WTC11 (cell line): ENCODE data around the gene MR1. TPM values are rescaled to one million over a fixed set of nuclear protein-coding genes. Genes with fewer than 3 reads are reported as not detected.

Experiments
- ATAC-seq: fragments of 200-7000 bp; cut with Tn5 transposase; 2 replicates; pipeline ENCODE4 v1.10.0; 2021; ENCODE audit warnings: mild to moderate bottlenecking, moderate library complexity
- CTCF ChIA-PET: fragments of 300-600 bp; sonication (Branson Sonifier 250); formaldehyde crosslinking; loops from one replicate; lab custom pipeline; 2021; ENCODE audit warnings: antibody characterized with exemption; lab: Charles Lee
- POLR2A ChIA-PET: fragments of 350-600 bp; sonication (Branson Sonifier 250); formaldehyde crosslinking; loops from one replicate; lab custom pipeline; 2021; ENCODE audit warnings: antibody characterized with exemption; lab: Charles Lee
- DNase-seq: peaks from one replicate; pipeline ENCODE4 v3.0.0; 2021; ENCODE audit warnings: low spot score
- H3K27ac Mint-ChIP-seq: 2 replicates; pipeline ENCODE4 v1.8.0; 2021; ENCODE audit warnings: mixed read lengths
- H3K27me3 Mint-ChIP-seq: 2 replicates; pipeline ENCODE4 v1.8.0; 2021; ENCODE audit warnings: low read depth, mild to moderate bottlenecking, moderate library complexity, mixed read lengths
- H3K36me3 Mint-ChIP-seq: 2 replicates; pipeline ENCODE4 v1.8.0; 2021; ENCODE audit warnings: mixed read lengths
- H3K4me1 Mint-ChIP-seq: 2 replicates; pipeline ENCODE4 v1.8.0; 2022; ENCODE audit warnings: mixed read lengths
- H3K4me3 Mint-ChIP-seq: 2 replicates; pipeline ENCODE4 v1.8.0; 2021; ENCODE audit warnings: mild to moderate bottlenecking, moderate library complexity, mixed read lengths
- H3K9me3 Mint-ChIP-seq: 2 replicates; pipeline ENCODE4 v1.8.0; 2021; ENCODE audit warnings: mixed read lengths
- ATF2 ChIP-seq: sonication (generic); formaldehyde crosslinking; IDR thresholded peaks from 2 replicates; pipeline ENCODE4 v1.8.1; 2022; ENCODE audit warnings: low read depth, missing genetic modification reagents, borderline replicate concordance
- CREM ChIP-seq: sonication (generic); formaldehyde crosslinking; IDR thresholded peaks from 2 replicates; pipeline ENCODE4 v1.8.1; 2022; ENCODE audit warnings: mild to moderate bottlenecking, missing genetic modification reagents, moderate library complexity
- E2F4 ChIP-seq: sonication (generic); formaldehyde crosslinking; IDR thresholded peaks from 2 replicates; pipeline ENCODE4 v1.8.1; 2022; ENCODE audit warnings: low read depth, mild to moderate bottlenecking, moderate library complexity, missing genetic modification reagents, borderline replicate concordance
- ELF4 ChIP-seq: sonication (generic); formaldehyde crosslinking; IDR thresholded peaks from 2 replicates; pipeline ENCODE4 v1.8.1; 2022; ENCODE audit warnings: low read depth, mild to moderate bottlenecking, moderate library complexity, missing genetic modification reagents
- ERG ChIP-seq: fragments of 250-450 bp; sonication (Bioruptor Pico); IDR thresholded peaks from 2 replicates; pipeline ENCODE4 v1.8.0; 2021; ENCODE audit warnings: mild to moderate bottlenecking
- FOXP1 ChIP-seq: sonication (generic); formaldehyde crosslinking; IDR thresholded peaks from 2 replicates; pipeline ENCODE4 v1.8.0; 2022; ENCODE audit warnings: missing genetic modification reagents, mild to moderate bottlenecking, moderate library complexity, borderline replicate concordance
- FOXP4 ChIP-seq: sonication (generic); formaldehyde crosslinking; IDR thresholded peaks from 2 replicates; pipeline ENCODE4 v1.8.0; 2022; ENCODE audit warnings: mild to moderate bottlenecking, missing genetic modification reagents
- GABPB1 ChIP-seq: sonication (generic); formaldehyde crosslinking; IDR thresholded peaks from 2 replicates; pipeline ENCODE4 v1.8.1; 2023; ENCODE audit warnings: mild to moderate bottlenecking, missing genetic modification reagents
- GRHL2 ChIP-seq: fragments of 250-450 bp; sonication (Bioruptor Pico); IDR thresholded peaks from 2 replicates; pipeline ENCODE4 v1.8.0; 2022; ENCODE audit warnings: mild to moderate bottlenecking, moderate library complexity; ENCODE audit not compliant: insufficient replicate concordance, severe bottlenecking
- HMGXB4 ChIP-seq: sonication (generic); formaldehyde crosslinking; IDR thresholded peaks from 2 replicates; pipeline ENCODE4 v1.8.1; 2023; ENCODE audit warnings: mild to moderate bottlenecking, moderate library complexity, missing genetic modification reagents
- IRF2 ChIP-seq: sonication (generic); formaldehyde crosslinking; IDR thresholded peaks from 2 replicates; pipeline ENCODE4 v1.8.0; 2022; ENCODE audit warnings: low read depth, missing genetic modification reagents, borderline replicate concordance
- JAZF1 ChIP-seq: fragments of 250-450 bp; sonication (Bioruptor Pico); IDR thresholded peaks from 2 replicates; pipeline ENCODE4 v1.9.0; 2021; ENCODE audit warnings: moderate library complexity, mild to moderate bottlenecking, inconsistent platforms
- KAT7 ChIP-seq: sonication (generic); formaldehyde crosslinking; IDR thresholded peaks from 2 replicates; pipeline ENCODE4 v1.8.1; 2023; ENCODE audit warnings: missing genetic modification reagents, mild to moderate bottlenecking, borderline replicate concordance
- NFATC4 ChIP-seq: fragments of 250-450 bp; sonication (Bioruptor Pico); IDR thresholded peaks from 2 replicates; pipeline ENCODE4 v1.9.0; 2021; ENCODE audit warnings: mild to moderate bottlenecking
- NR2C2 ChIP-seq: sonication (generic); formaldehyde crosslinking; IDR thresholded peaks from 2 replicates; pipeline ENCODE4 v1.8.0; 2022; ENCODE audit warnings: mild to moderate bottlenecking, missing genetic modification reagents
- PREB ChIP-seq: sonication (generic); formaldehyde crosslinking; IDR thresholded peaks from 2 replicates; pipeline ENCODE4 v1.8.1; 2022; ENCODE audit warnings: mild to moderate bottlenecking, missing genetic modification reagents, moderate library complexity, borderline replicate concordance
- RELA ChIP-seq: sonication (generic); formaldehyde crosslinking; IDR thresholded peaks from 2 replicates; pipeline ENCODE4 v1.8.1; 2022; ENCODE audit warnings: missing genetic modification reagents, mild to moderate bottlenecking, borderline replicate concordance
- SMAD3 ChIP-seq: sonication (generic); formaldehyde crosslinking; IDR thresholded peaks from 2 replicates; pipeline ENCODE4 v1.8.0; 2022; ENCODE audit warnings: missing genetic modification reagents, mild to moderate bottlenecking, borderline replicate concordance
- TP53 ChIP-seq: sonication (generic); formaldehyde crosslinking; IDR thresholded peaks from 2 replicates; pipeline ENCODE4 v1.8.1; 2023; ENCODE audit warnings: mild to moderate bottlenecking, missing genetic modification reagents
- ZBTB43 ChIP-seq: sonication (generic); formaldehyde crosslinking; IDR thresholded peaks from 2 replicates; pipeline ENCODE4 v1.8.1; 2023; ENCODE audit warnings: mild to moderate bottlenecking, missing genetic modification reagents
- ZMAT4 ChIP-seq: fragments of 250-450 bp; sonication (Bioruptor Pico); IDR thresholded peaks from 2 replicates; pipeline ENCODE4 v1.9.0; 2021; ENCODE audit warnings: mild to moderate bottlenecking
- ZNF121 ChIP-seq: sonication (generic); formaldehyde crosslinking; IDR thresholded peaks from 2 replicates; pipeline ENCODE4 v1.8.0; 2023; ENCODE audit warnings: missing genetic modification reagents
- ZNF219 ChIP-seq: sonication (generic); formaldehyde crosslinking; IDR thresholded peaks from 2 replicates; pipeline ENCODE4 v1.8.0; 2023; ENCODE audit warnings: missing genetic modification reagents, mild to moderate bottlenecking, borderline replicate concordance
- ZNF416 ChIP-seq: fragments of 250-450 bp; sonication (Bioruptor Pico); IDR thresholded peaks from 2 replicates; pipeline ENCODE4 v1.9.0; 2021; ENCODE audit warnings: mild to moderate bottlenecking, inconsistent platforms
- ZNF512 ChIP-seq: sonication (generic); formaldehyde crosslinking; IDR thresholded peaks from 2 replicates; pipeline ENCODE4 v1.8.1; 2022; ENCODE audit warnings: missing genetic modification reagents, borderline replicate concordance
- total RNA-seq: library from RNA; stranded (reverse); gene quantifications from 3 replicates; pipeline ENCODE4 v1.2.3, GENCODE V29; 2021

Gene MR1
- total RNA-seq, 1 experiment from 2014 or later: 0.28 TPM

- H3K9me3 Mint-ChIP-seq: peaks cover 4% of the 10 kb centered on the region
- no peak for DNase-seq
- CTCF ChIA-PET: interaction anchor here (1.4 kb wide), 1 partner anchor 65 kb away, joined by 3 read pairs; no protein-coding TSS in a partner anchor
- H3K4me1 Mint-ChIP-seq: peaks cover 27% of the 10 kb centered on the region
- H3K36me3 Mint-ChIP-seq: no peaks in the 10 kb centered on the region
- POLR2A ChIA-PET: interaction anchor here (0.7 kb wide), 1 partner anchor 177 kb away, joined by 3 read pairs; no protein-coding TSS in a partner anchor
- TF ChIP-seq SMAD3 (no peak), ZNF416 (no peak), NFATC4 (CRISPR knock-in tag) (no peak), FOXP1 (CRISPR knock-in tag) (no peak), ATF2 (no peak), IRF2 (CRISPR knock-in tag) (no peak), ZMAT4 (CRISPR knock-in tag) (no peak), NR2C2 (CRISPR knock-in tag) (no peak), ZNF512 (no peak), ELF4 (no peak), RELA (CRISPR knock-in tag) (no peak), ZNF219 (CRISPR knock-in tag) (no peak), GRHL2 (CRISPR knock-in tag) (no peak), JAZF1 (CRISPR knock-in tag) (no peak), PREB (CRISPR knock-in tag) (no peak), FOXP4 (no peak), CREM (CRISPR knock-in tag) (no peak), E2F4 (no peak), KAT7 (CRISPR knock-in tag) (no peak)
- ATAC-seq: no peak
- H3K4me3 Mint-ChIP-seq: no peak overlapping the region
- H3K27me3 Mint-ChIP-seq: peaks cover 2% of the 10 kb centered on the region; the same call in 1 of the 2 replicates
- no peak overlapping the region for H3K27ac Mint-ChIP-seq
Measured at GRCh38 chr1:181079382-181079781, 45.6 kb downstream of the MR1 start.

- H3K27me3 Mint-ChIP-seq: peaks cover 2% of the 10 kb centered on the region; the same call in 1 of the 2 replicates
- ATAC-seq (no peak), DNase-seq (no peak)
- H3K4me1 Mint-ChIP-seq: peaks cover 30% of the 10 kb centered on the region
- no peak overlapping the region for H3K4me3 Mint-ChIP-seq
- ChIA-PET CTCF (interaction anchor here (1.4 kb wide), 1 partner anchor 65 kb away, joined by 3 read pairs; no protein-coding TSS in a partner anchor), POLR2A (no interaction called here)
- no peak overlapping the region for H3K27ac Mint-ChIP-seq
- no peaks in the 10 kb centered on the region for H3K36me3 Mint-ChIP-seq
- peaks cover under 1% of the 10 kb centered on the region for H3K9me3 Mint-ChIP-seq
- TF ChIP-seq TP53 (CRISPR knock-in tag) (no peak), ZBTB43 (CRISPR knock-in tag) (no peak), GABPB1 (CRISPR knock-in tag) (no peak), ZNF121 (CRISPR knock-in tag) (no peak), HMGXB4 (CRISPR knock-in tag) (no peak), ERG (CRISPR knock-in tag) (no peak)
Measured at GRCh38 chr1:181079920-181080319, 46.1 kb downstream of the MR1 start.
